GM12878 (cell line): ENCODE data around the gene LBHD1.

Experiments used
- CEBPB ChIP-seq, 2 experiments: fragments of 150-350 bp in 1 of 2; IDR thresholded peaks; 2 replicates each; pipeline ENCODE4 v1.6.1; 2012 to 2014; ENCODE audit warnings: low read depth in 2 of 2, low read length in 2 of 2, borderline replicate concordance in 1 of 2, inconsistent platforms in 1 of 2
- NRF1 ChIP-seq: conservative IDR thresholded peaks from 2 replicates; pipeline ENCODE4 v1.6.1; 2011; ENCODE audit warnings: mild to moderate bottlenecking, low read depth, low read length, improper control_type of control experiment
- SRF ChIP-seq, 2 experiments: IDR thresholded peaks; 2 replicates each; pipeline ENCODE4 v1.6.1; 2011; ENCODE audit warnings: low read depth in 2 of 2, low read length in 2 of 2, mild to moderate bottlenecking in 1 of 2, moderate library complexity in 1 of 2
- TF ChIP-seq, protein P1 (sequence below): fragments of 450-650 bp; formaldehyde crosslinking; IDR thresholded peaks from 2 replicates; pipeline ENCODE4 v1.4.0; 2020; ENCODE audit warnings: mild to moderate bottlenecking, moderate library complexity
- TF ChIP-seq, protein P2 (sequence below), 3 experiments: IDR thresholded peaks in 2 of 3; conservative IDR thresholded peaks in 1 of 3; 2 replicates each; pipeline ENCODE4 v1.5.1; 2011; ENCODE audit warnings: low read depth in 3 of 3, low read length in 3 of 3, mild to moderate bottlenecking in 3 of 3, control low read depth in 2 of 3, moderate library complexity in 2 of 3, inconsistent platforms in 1 of 3, mixed read lengths in 1 of 3; ENCODE audit not compliant: control insufficient read depth in 2 of 3, insufficient read depth in 1 of 3; ENCODE audit errors: extremely low read depth in 1 of 3
- TF ChIP-seq, protein P3 (sequence below): fragments of 450-650 bp; IDR thresholded peaks from 2 replicates; pipeline ENCODE4 v1.6.1; 2016; ENCODE audit warnings: mild to moderate bottlenecking, moderate library complexity, borderline replicate concordance
- TF ChIP-seq, protein P4 (sequence below): IDR thresholded peaks from 2 replicates; pipeline ENCODE4 v1.6.1; 2012; ENCODE audit warnings: mild to moderate bottlenecking, low read depth, low read length

DNA sequence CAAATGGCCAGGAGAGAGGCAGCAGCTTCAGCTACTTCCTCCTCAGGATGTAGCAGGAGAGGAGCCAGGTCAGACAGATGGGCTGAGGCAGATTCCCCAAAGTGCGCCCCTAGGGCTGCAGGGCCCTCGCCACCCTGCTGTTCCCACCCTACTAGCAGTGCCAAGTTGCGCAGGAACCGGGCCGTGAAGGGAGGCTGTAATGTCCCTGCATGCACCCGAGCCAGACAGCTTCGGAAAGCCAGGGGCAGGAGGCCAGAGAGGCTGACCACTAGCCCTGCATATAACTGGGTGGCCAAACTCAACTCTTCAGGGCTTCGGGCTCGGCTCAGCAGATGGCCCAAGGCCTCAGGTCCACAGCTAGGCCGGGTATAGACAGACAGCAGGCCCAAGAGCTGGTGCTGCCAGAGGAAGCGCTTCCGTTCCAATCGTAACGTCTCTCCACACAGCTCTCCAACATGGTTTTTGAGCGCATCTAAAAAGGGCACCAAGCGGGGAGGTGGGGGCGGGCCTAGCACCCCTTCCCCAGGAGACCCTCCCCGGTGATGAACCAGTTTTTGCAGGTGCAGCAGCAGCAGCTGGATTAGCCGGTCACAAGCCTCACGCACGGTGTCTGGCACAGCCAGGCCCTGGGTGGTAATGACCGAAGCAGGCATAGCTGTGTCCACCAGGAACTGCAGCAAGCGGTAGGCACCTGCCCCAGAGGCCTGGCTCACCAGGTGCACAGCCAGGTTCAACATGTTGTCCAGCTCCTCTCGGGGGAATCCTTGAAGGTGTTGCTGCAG lies 23.7 kb downstream of the LBHD1 start:
- TF ChIP-seq, protein P1, sequence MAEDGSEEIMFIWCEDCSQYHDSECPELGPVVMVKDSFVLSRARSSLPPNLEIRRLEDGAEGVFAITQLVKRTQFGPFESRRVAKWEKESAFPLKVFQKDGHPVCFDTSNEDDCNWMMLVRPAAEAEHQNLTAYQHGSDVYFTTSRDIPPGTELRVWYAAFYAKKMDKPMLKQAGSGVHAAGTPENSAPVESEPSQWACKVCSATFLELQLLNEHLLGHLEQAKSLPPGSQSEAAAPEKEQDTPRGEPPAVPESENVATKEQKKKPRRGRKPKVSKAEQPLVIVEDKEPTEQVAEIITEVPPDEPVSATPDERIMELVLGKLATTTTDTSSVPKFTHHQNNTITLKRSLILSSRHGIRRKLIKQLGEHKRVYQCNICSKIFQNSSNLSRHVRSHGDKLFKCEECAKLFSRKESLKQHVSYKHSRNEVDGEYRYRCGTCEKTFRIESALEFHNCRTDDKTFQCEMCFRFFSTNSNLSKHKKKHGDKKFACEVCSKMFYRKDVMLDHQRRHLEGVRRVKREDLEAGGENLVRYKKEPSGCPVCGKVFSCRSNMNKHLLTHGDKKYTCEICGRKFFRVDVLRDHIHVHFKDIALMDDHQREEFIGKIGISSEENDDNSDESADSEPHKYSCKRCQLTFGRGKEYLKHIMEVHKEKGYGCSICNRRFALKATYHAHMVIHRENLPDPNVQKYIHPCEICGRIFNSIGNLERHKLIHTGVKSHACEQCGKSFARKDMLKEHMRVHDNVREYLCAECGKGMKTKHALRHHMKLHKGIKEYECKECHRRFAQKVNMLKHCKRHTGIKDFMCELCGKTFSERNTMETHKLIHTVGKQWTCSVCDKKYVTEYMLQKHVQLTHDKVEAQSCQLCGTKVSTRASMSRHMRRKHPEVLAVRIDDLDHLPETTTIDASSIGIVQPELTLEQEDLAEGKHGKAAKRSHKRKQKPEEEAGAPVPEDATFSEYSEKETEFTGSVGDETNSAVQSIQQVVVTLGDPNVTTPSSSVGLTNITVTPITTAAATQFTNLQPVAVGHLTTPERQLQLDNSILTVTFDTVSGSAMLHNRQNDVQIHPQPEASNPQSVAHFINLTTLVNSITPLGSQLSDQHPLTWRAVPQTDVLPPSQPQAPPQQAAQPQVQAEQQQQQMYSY, result no peak
- TF ChIP-seq CEBPB (IDR thresholded peaks at IDR 0.05; ENCODE audit: borderline replicate concordance in 1 of 2, low read depth in 2 of 2, low read length in 2 of 2), result no peak
- TF ChIP-seq, protein P2, sequence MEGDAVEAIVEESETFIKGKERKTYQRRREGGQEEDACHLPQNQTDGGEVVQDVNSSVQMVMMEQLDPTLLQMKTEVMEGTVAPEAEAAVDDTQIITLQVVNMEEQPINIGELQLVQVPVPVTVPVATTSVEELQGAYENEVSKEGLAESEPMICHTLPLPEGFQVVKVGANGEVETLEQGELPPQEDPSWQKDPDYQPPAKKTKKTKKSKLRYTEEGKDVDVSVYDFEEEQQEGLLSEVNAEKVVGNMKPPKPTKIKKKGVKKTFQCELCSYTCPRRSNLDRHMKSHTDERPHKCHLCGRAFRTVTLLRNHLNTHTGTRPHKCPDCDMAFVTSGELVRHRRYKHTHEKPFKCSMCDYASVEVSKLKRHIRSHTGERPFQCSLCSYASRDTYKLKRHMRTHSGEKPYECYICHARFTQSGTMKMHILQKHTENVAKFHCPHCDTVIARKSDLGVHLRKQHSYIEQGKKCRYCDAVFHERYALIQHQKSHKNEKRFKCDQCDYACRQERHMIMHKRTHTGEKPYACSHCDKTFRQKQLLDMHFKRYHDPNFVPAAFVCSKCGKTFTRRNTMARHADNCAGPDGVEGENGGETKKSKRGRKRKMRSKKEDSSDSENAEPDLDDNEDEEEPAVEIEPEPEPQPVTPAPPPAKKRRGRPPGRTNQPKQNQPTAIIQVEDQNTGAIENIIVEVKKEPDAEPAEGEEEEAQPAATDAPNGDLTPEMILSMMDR (IDR thresholded peaks at IDR 0.05 in 2 of 3, conservative IDR thresholded peaks at IDR 0.05 in 1 of 3; ENCODE audit: control insufficient read depth in 2 of 3, extremely low read depth in 1 of 3, insufficient read depth in 1 of 3, low read depth in 3 of 3, low read length in 3 of 3), result no peak
- TF ChIP-seq NRF1, result no peak
- TF ChIP-seq SRF (IDR thresholded peaks at IDR 0.05; ENCODE audit: low read depth in 2 of 2, low read length in 2 of 2), result no peak
- TF ChIP-seq, protein P3, sequence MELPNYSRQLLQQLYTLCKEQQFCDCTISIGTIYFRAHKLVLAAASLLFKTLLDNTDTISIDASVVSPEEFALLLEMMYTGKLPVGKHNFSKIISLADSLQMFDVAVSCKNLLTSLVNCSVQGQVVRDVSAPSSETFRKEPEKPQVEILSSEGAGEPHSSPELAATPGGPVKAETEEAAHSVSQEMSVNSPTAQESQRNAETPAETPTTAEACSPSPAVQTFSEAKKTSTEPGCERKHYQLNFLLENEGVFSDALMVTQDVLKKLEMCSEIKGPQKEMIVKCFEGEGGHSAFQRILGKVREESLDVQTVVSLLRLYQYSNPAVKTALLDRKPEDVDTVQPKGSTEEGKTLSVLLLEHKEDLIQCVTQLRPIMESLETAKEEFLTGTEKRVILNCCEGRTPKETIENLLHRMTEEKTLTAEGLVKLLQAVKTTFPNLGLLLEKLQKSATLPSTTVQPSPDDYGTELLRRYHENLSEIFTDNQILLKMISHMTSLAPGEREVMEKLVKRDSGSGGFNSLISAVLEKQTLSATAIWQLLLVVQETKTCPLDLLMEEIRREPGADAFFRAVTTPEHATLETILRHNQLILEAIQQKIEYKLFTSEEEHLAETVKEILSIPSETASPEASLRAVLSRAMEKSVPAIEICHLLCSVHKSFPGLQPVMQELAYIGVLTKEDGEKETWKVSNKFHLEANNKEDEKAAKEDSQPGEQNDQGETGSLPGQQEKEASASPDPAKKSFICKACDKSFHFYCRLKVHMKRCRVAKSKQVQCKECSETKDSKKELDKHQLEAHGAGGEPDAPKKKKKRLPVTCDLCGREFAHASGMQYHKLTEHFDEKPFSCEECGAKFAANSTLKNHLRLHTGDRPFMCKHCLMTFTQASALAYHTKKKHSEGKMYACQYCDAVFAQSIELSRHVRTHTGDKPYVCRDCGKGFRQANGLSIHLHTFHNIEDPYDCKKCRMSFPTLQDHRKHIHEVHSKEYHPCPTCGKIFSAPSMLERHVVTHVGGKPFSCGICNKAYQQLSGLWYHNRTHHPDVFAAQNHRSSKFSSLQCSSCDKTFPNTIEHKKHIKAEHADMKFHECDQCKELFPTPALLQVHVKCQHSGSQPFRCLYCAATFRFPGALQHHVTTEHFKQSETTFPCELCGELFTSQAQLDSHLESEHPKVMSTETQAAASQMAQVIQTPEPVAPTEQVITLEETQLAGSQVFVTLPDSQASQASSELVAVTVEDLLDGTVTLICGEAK, result no peak
- TF ChIP-seq, protein P4, sequence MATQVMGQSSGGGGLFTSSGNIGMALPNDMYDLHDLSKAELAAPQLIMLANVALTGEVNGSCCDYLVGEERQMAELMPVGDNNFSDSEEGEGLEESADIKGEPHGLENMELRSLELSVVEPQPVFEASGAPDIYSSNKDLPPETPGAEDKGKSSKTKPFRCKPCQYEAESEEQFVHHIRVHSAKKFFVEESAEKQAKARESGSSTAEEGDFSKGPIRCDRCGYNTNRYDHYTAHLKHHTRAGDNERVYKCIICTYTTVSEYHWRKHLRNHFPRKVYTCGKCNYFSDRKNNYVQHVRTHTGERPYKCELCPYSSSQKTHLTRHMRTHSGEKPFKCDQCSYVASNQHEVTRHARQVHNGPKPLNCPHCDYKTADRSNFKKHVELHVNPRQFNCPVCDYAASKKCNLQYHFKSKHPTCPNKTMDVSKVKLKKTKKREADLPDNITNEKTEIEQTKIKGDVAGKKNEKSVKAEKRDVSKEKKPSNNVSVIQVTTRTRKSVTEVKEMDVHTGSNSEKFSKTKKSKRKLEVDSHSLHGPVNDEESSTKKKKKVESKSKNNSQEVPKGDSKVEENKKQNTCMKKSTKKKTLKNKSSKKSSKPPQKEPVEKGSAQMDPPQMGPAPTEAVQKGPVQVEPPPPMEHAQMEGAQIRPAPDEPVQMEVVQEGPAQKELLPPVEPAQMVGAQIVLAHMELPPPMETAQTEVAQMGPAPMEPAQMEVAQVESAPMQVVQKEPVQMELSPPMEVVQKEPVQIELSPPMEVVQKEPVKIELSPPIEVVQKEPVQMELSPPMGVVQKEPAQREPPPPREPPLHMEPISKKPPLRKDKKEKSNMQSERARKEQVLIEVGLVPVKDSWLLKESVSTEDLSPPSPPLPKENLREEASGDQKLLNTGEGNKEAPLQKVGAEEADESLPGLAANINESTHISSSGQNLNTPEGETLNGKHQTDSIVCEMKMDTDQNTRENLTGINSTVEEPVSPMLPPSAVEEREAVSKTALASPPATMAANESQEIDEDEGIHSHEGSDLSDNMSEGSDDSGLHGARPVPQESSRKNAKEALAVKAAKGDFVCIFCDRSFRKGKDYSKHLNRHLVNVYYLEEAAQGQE, result no peak
